IMR-90 (cell line): ENCODE results near the gene OGFR.

Experiments used
- CEBPB ChIP-seq: IDR thresholded peaks from 2 replicates; pipeline ENCODE4 v1.6.1; 2012; ENCODE audit warnings: low read depth, low read length, improper control_type of control experiment
- TF ChIP-seq, protein P1 (sequence below): conservative IDR thresholded peaks from 2 replicates; pipeline ENCODE4 v1.5.1; 2012; ENCODE audit warnings: mild to moderate bottlenecking, low read depth, low read length, improper control_type of control experiment

DNA sequence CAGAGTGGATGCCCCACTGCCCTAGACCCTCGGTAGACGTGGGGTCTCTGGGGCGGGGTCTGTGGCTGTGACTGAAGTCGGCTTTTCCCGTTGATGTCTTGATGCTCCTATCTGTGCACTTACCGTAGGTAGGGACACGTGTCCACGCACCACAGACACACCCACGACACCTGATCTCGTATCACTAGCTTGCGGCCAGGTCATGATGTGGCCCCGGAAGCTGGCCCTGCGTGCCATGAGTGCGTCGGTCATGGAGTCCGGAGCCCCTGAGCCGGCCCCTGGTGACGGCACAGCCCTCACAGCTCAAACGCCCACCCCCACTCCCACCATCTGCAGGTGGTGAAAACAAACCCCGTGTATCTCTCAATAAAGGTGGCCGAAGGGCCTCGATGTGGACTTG lies 42.3 kb upstream of the OGFR start:
- TF ChIP-seq, protein P1, sequence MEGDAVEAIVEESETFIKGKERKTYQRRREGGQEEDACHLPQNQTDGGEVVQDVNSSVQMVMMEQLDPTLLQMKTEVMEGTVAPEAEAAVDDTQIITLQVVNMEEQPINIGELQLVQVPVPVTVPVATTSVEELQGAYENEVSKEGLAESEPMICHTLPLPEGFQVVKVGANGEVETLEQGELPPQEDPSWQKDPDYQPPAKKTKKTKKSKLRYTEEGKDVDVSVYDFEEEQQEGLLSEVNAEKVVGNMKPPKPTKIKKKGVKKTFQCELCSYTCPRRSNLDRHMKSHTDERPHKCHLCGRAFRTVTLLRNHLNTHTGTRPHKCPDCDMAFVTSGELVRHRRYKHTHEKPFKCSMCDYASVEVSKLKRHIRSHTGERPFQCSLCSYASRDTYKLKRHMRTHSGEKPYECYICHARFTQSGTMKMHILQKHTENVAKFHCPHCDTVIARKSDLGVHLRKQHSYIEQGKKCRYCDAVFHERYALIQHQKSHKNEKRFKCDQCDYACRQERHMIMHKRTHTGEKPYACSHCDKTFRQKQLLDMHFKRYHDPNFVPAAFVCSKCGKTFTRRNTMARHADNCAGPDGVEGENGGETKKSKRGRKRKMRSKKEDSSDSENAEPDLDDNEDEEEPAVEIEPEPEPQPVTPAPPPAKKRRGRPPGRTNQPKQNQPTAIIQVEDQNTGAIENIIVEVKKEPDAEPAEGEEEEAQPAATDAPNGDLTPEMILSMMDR = no peak
- no peak for TF ChIP-seq CEBPB
